H1 (cell line): ENCODE measurements around the gene RASGRP3. TPM values are rescaled to one million over a fixed set of nuclear protein-coding genes. Genes with fewer than 3 reads are reported as not detected.

Experiments used
- CTCF ChIA-PET: fragments of 300-600 bp; sonication (Branson Sonifier 250); formaldehyde crosslinking; loops from one replicate; lab custom pipeline; 2021; ENCODE audit not compliant: partially characterized antibody; lab: Charles Lee
- POLR2A ChIA-PET: fragments of 300-600 bp; sonication (Branson Sonifier 250); formaldehyde crosslinking; loops from one replicate; lab custom pipeline; 2021; ENCODE audit warnings: inconsistent platforms; ENCODE audit not compliant: partially characterized antibody; lab: Charles Lee
- DNase-seq, 2 experiments: peaks; one replicate each; pipeline versions ENCODE4 v3.0.0 to v3.0.0-alpha.2; 2010 to 2022; ENCODE audit warnings: low spot score in 2 of 2, low read depth in 1 of 2, mixed read lengths in 1 of 2
- FAIRE-seq: peaks from 2 replicates; lab custom pipeline; 2011; peaks lifted over from hg19 to GRCh38; lab: Jason Lieb, UNC
- H2AFZ ChIP-seq: 2 replicates; pipeline ENCODE4 v1.8.1; 2012; ENCODE audit warnings: low read length, inconsistent platforms
- H2AK5ac ChIP-seq: 2 replicates; pipeline ENCODE4 v1.6.1; 2013; ENCODE audit warnings: low read depth, low read length
- H2BK120ac ChIP-seq: replicated peaks from 2 replicates; pipeline ENCODE3; 2013; ENCODE audit warnings: low read depth, low read length, inconsistent platforms
- H2BK12ac ChIP-seq: 2 replicates; pipeline ENCODE4 v1.6.1; 2013; ENCODE audit warnings: low read depth, low read length
- H2BK15ac ChIP-seq: 2 replicates; pipeline ENCODE4 v1.6.1; 2013; ENCODE audit warnings: low read length
- H2BK20ac ChIP-seq: 2 replicates; pipeline ENCODE4 v1.6.1; 2013; ENCODE audit warnings: low read length
- H2BK5ac ChIP-seq: 2 replicates; pipeline ENCODE4 v1.6.1; 2013; ENCODE audit warnings: low read depth, low read length
- H3K14ac ChIP-seq: 2 replicates; pipeline ENCODE4 v1.6.1; 2013; ENCODE audit warnings: inconsistent platforms; ENCODE audit not compliant: insufficient read length
- H3K18ac ChIP-seq: 2 replicates; pipeline ENCODE4 v1.6.1; 2013; ENCODE audit warnings: low read length; ENCODE audit errors: extremely low read depth
- H3K23ac ChIP-seq: 2 replicates; pipeline ENCODE4 v1.6.1; 2013; ENCODE audit warnings: inconsistent platforms; ENCODE audit not compliant: insufficient read length
- H3K23me2 ChIP-seq: 2 replicates; pipeline ENCODE4 v1.6.1; 2013; ENCODE audit warnings: low read depth, low read length
- H3K27ac ChIP-seq: 2 replicates; pipeline ENCODE4 v1.6.1; 2011; ENCODE audit warnings: low read depth, low read length, inconsistent platforms
- H3K27me3 ChIP-seq, 4 experiments: replicated peaks in 1 of 4; 1 replicate in 1 of 4; 2 replicates in 3 of 4; pipeline versions ENCODE4 v1.6.1 to v1.8.1; 2011 to 2013; ENCODE audit warnings: low read length in 3 of 4, mild to moderate bottlenecking in 3 of 4, inconsistent platforms in 2 of 4, mixed read lengths in 2 of 4, moderate library complexity in 1 of 4; ENCODE audit not compliant: control insufficient read depth in 3 of 4, insufficient read depth in 3 of 4; ENCODE audit errors: extremely low read depth in 1 of 4
- H3K36me3 ChIP-seq, 4 experiments: 2 replicates each; pipeline versions ENCODE4 v1.6.1 to v1.8.1; 2011 to 2013; ENCODE audit warnings: mild to moderate bottlenecking in 4 of 4, low read length in 3 of 4, moderate library complexity in 2 of 4, control low read depth in 1 of 4, inconsistent platforms in 1 of 4; ENCODE audit not compliant: insufficient read depth in 4 of 4, control insufficient read depth in 2 of 4
- H3K4ac ChIP-seq: replicated peaks from 2 replicates; pipeline ENCODE3; 2013; ENCODE audit warnings: low read length, low read depth, mixed read lengths, inconsistent platforms; ENCODE audit not compliant: insufficient read length
- H3K4me1 ChIP-seq, 4 experiments: replicated peaks in 1 of 4; 1 replicate in 1 of 4; 2 replicates in 3 of 4; pipeline versions ENCODE4 v1.6.1 to v1.8.1; 2011 to 2013; ENCODE audit warnings: low read length in 3 of 4, inconsistent platforms in 2 of 4, mixed read lengths in 1 of 4; ENCODE audit not compliant: insufficient read depth in 4 of 4, control insufficient read depth in 3 of 4
- H3K4me2 ChIP-seq, 2 experiments: 2 replicates each; pipeline versions ENCODE4 v1.6.1 to v1.8.1; 2011 to 2013; ENCODE audit warnings: low read depth in 2 of 2, low read length in 2 of 2, control low read depth in 1 of 2, inconsistent platforms in 1 of 2, mild to moderate bottlenecking in 1 of 2; ENCODE audit not compliant: insufficient read depth in 1 of 2
- H3K4me3 ChIP-seq, 4 experiments: fragments of 200-600, 300-600 bp in 1 of 4; sonication (generic), shearing (Covaris generic), sonication (Bioruptor Twin) in 1 of 4; 2 replicates each; pipeline versions ENCODE4 v1.5.1 to v1.8.1; 2011 to 2016; ENCODE audit warnings: low read length in 4 of 4, low read depth in 3 of 4, control low read depth in 2 of 4, inconsistent platforms in 2 of 4, mild to moderate bottlenecking in 2 of 4, mixed read lengths in 1 of 4, moderate library complexity in 1 of 4; ENCODE audit not compliant: insufficient read depth in 2 of 4; ENCODE audit errors: extremely low read depth in 1 of 4
- H3K56ac ChIP-seq: replicated peaks from 2 replicates; pipeline ENCODE3; 2013; ENCODE audit warnings: low read depth, mild to moderate bottlenecking, mixed read lengths, low read length, inconsistent platforms; ENCODE audit not compliant: insufficient read length
- H3K79me1 ChIP-seq: 2 replicates; pipeline ENCODE4 v1.6.1; 2013; ENCODE audit warnings: low read depth, low read length, control low read depth
- H3K79me2 ChIP-seq, 2 experiments: 2 replicates each; pipeline versions ENCODE4 v1.6.1 to v1.8.1; 2012 to 2013; ENCODE audit warnings: low read length in 2 of 2, mild to moderate bottlenecking in 2 of 2, inconsistent platforms in 1 of 2; ENCODE audit not compliant: insufficient read depth in 2 of 2, control insufficient read depth in 1 of 2
- H3K9ac ChIP-seq, 4 experiments: replicated peaks in 1 of 4; 1 replicate in 1 of 4; 2 replicates in 3 of 4; pipeline versions ENCODE4 v1.6.1 to v1.8.1; 2011 to 2013; ENCODE audit warnings: low read depth in 3 of 4, low read length in 3 of 4, control low read depth in 2 of 4, mild to moderate bottlenecking in 2 of 4, moderate library complexity in 2 of 4, inconsistent platforms in 1 of 4; ENCODE audit errors: extremely low read depth in 1 of 4
- H3K9me3 ChIP-seq, 2 experiments: 2 replicates each; pipeline versions ENCODE4 v1.6.1 to v1.8.1; 2012 to 2013; ENCODE audit warnings: mild to moderate bottlenecking in 2 of 2, moderate library complexity in 2 of 2, control low read depth in 1 of 2, inconsistent platforms in 1 of 2, low read depth in 1 of 2, low read length in 1 of 2, mixed read lengths in 1 of 2; ENCODE audit not compliant: insufficient read depth in 2 of 2
- H4K20me1 ChIP-seq, 2 experiments: replicated peaks in 1 of 2; 2 replicates each; pipeline versions ENCODE3 to v1.8.1; 2011 to 2013; ENCODE audit warnings: inconsistent platforms in 2 of 2, low read length in 2 of 2, mild to moderate bottlenecking in 1 of 2; ENCODE audit not compliant: insufficient read depth in 2 of 2, control insufficient read depth in 1 of 2
- H4K5ac ChIP-seq: 2 replicates; pipeline ENCODE4 v1.6.1; 2013; ENCODE audit warnings: low read length, low read depth, mixed read lengths, inconsistent platforms; ENCODE audit not compliant: insufficient read length
- H4K8ac ChIP-seq: 2 replicates; pipeline ENCODE4 v1.8.0; 2013; ENCODE audit warnings: mild to moderate bottlenecking, moderate library complexity, low read length, inconsistent platforms; ENCODE audit not compliant: insufficient read depth; ENCODE audit errors: extremely low read depth
- H4K91ac ChIP-seq: replicated peaks from 2 replicates; pipeline ENCODE3; 2013; ENCODE audit warnings: low read length, mixed read lengths, inconsistent platforms; ENCODE audit not compliant: insufficient read length
- CBX5 ChIP-seq: fragments of 300-800, 300-1000 bp; sonication (generic); IDR thresholded peaks from 2 replicates; pipeline ENCODE4 v1.7.1; 2016; ENCODE audit warnings: antibody characterized with exemption, low read length, low read depth
- CHD1 ChIP-seq: IDR thresholded peaks from 2 replicates; pipeline ENCODE4 v1.6.1; 2012; ENCODE audit warnings: low read depth, low read length, improper control_type of control experiment
- CHD2 ChIP-seq: IDR thresholded peaks from 2 replicates; pipeline ENCODE4 v1.6.1; 2012; ENCODE audit warnings: low read length, improper control_type of control experiment
- NANOG ChIP-seq: IDR thresholded peaks from 2 replicates; pipeline ENCODE4 v1.6.1; 2011; ENCODE audit warnings: low read length, low read depth, mild to moderate bottlenecking, inconsistent platforms; ENCODE audit not compliant: insufficient read depth, poor library complexity, severe bottlenecking
- NRF1 ChIP-seq: IDR thresholded peaks from 2 replicates; pipeline ENCODE4 v1.6.1; 2011; ENCODE audit warnings: mild to moderate bottlenecking, low read depth, low read length, improper control_type of control experiment
- SIN3A ChIP-seq, 2 experiments: IDR thresholded peaks in 1 of 2; conservative IDR thresholded peaks in 1 of 2; 2 replicates each; pipeline ENCODE4 v1.6.1; 2011 to 2012; ENCODE audit warnings: low read length in 2 of 2, improper control_type of control experiment in 1 of 2, low read depth in 1 of 2, mild to moderate bottlenecking in 1 of 2
- SIX5 ChIP-seq: IDR thresholded peaks from 2 replicates; pipeline ENCODE4 v1.6.1; 2011; ENCODE audit warnings: mild to moderate bottlenecking, low read depth, low read length
- TAF7 ChIP-seq: optimal IDR thresholded peaks from 2 replicates; pipeline ENCODE3; 2011; ENCODE audit warnings: low read depth, mild to moderate bottlenecking, inconsistent platforms, low read length, moderate library complexity, borderline replicate concordance
- TCF12 ChIP-seq: IDR thresholded peaks from 2 replicates; pipeline ENCODE4 v1.6.1; 2011; ENCODE audit warnings: low read depth, mild to moderate bottlenecking, low read length
- TEAD4 ChIP-seq: IDR thresholded peaks from 2 replicates; pipeline ENCODE4 v1.6.1; 2012; ENCODE audit warnings: low read depth, low read length, inconsistent platforms, mixed read lengths
- polyA plus RNA-seq, 7 experiments: library from polyadenylated mRNA; depleted of rRNA in 3 of 7; stranded (reverse) in 5 of 7; unstranded in 2 of 7; fragments of >200 nt in 5 of 7; fragments of 200-250 nt in 2 of 7; gene quantifications; 1 replicate in 5 of 7; 2 replicates in 1 of 7; 4 replicates in 1 of 7; pipeline versions ENCODE4 v1.2.1 to v1.2.3, GENCODE V29; 2011 to 2013; ENCODE audit warnings: missing spikeins in 2 of 7, mixed read lengths in 2 of 7
- total RNA-seq: library from RNA; stranded (reverse); fragmentation: NEBNext Ultra II Directional; extraction: Animal tissue kit (Norgen Biotek cat#: 25700); gene quantifications from 2 replicates; pipeline ENCODE4 v1.2.1, GENCODE V29; 2021

The RASGRP3 gene
- total and polyA plus RNA-seq, 2 of the 8 experiments (the other 6 are each of a cell fraction or from before 2014, with no cell fraction given), result 0.06 TPM; not detected in 1

DNA sequence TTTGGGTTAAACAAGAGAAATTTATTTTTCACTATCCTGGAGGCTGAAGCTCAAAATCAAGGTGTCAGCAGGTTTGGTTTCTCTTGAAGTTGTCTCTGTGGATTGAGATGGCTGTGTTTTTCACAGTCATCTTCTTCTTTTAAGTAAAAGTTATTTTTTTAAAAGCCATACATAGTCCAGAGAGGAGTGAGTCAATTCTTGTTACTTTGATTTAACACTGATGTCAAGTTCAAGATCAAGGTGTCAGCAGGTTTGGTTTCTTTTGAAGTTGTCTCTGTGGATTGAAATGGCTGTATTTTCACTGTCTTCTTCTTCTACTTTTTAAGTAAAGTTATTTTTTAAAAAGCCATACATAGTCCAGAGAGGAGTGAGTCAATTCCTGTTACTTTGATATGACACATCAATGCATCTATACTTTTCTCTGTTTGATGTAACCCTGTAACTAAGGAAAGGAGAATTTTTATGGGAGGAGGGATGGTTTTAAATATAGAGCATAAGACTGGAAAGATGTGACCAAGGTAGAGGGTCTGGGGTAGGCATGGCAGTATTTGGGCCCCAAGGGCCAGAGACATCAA lies 22.5 kb upstream of the RASGRP3 start:
- FAIRE-seq, result no peak
- ChIA-PET CTCF (interaction anchor here (1.4 to 1.6 kb wide), 2 partner anchors 11 to 82 kb away, joined by 4 read pairs; no protein-coding TSS in a partner anchor), POLR2A (no interaction called here)
- H3K4ac ChIP-seq, result no peak overlapping the region
- H3K27me3 ChIP-seq, result no peaks in the 10 kb centered on the region
- no peak overlapping the region for H2BK15ac ChIP-seq
- no peak overlapping the region for H2BK5ac ChIP-seq
- H2BK12ac ChIP-seq, result no peak overlapping the region
- no peaks in the 10 kb centered on the region for H3K23me2 ChIP-seq
- no peak overlapping the region for H4K5ac ChIP-seq
- H3K4me3 ChIP-seq, result no peak overlapping the region
- H3K4me1 ChIP-seq, result no peaks in the 10 kb centered on the region
- no peak overlapping the region for H4K8ac ChIP-seq
- H3K4me2 ChIP-seq, result no peak overlapping the region
- no peaks in the 10 kb centered on the region for H3K79me2 ChIP-seq
- no peaks in the 10 kb centered on the region for H3K36me3 ChIP-seq
- H3K79me1 ChIP-seq, result no peaks in the 10 kb centered on the region
- no peak overlapping the region for H3K9ac ChIP-seq
- no peak overlapping the region for H3K14ac ChIP-seq
- no peaks in the 10 kb centered on the region for H4K20me1 ChIP-seq
- H2BK20ac ChIP-seq, result no peak overlapping the region
- H3K9me3 ChIP-seq, result peaks cover 0 to 3% of the 10 kb centered on the region in 2 experiments; a peak in 1 of 4 replicates
- no peak overlapping the region for H2AK5ac ChIP-seq
- no peak overlapping the region for H3K56ac ChIP-seq
- no peak overlapping the region for H2AFZ ChIP-seq
- no peak overlapping the region for H3K23ac ChIP-seq
- H4K91ac ChIP-seq, result no peak overlapping the region
- DNase-seq, result no peak
- no peak overlapping the region for H3K27ac ChIP-seq
- H2BK120ac ChIP-seq, result no peak overlapping the region
- H3K18ac ChIP-seq, result no peak overlapping the region
- TF ChIP-seq TEAD4 (no peak), CHD1 (no peak), CBX5 (no peak), SIN3A (conservative IDR thresholded peaks at IDR 0.05 in 1 of 2, IDR thresholded peaks at IDR 0.05 in 1 of 2; ENCODE audit: low read depth in 1 of 2, low read length in 2 of 2) (no peak), SIX5 (no peak), NANOG (no peak), TCF12 (no peak), CHD2 (no peak), NRF1 (no peak), TAF7 (no peak)
